ENCODE results near the gene C1S.

DNA sequence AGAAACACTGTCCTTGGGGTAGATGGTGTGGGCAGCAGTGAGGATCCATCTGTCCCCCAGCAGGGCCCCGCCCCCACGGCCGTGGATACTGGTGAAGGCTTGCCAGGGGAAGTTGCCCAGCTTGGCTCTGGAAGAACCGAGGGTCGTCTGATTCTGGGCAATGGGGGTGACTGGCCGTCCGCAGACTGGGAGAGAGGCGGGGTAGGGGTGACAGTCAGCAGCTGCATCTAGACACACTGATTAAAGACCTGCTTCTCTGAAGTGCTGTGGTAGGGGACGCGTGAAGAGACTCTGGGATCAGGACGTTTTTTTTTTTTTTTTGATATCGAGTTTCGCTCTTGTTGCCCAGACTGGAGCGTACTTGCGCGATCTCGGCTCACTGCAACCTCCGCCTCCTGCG is 36.5 kb downstream of the C1S start:
- no peak for TF ChIP-seq JUNB (IDR thresholded peaks at IDR 0.05; ENCODE audit: unreplicated experiment)
- TF ChIP-seq, protein P1, sequence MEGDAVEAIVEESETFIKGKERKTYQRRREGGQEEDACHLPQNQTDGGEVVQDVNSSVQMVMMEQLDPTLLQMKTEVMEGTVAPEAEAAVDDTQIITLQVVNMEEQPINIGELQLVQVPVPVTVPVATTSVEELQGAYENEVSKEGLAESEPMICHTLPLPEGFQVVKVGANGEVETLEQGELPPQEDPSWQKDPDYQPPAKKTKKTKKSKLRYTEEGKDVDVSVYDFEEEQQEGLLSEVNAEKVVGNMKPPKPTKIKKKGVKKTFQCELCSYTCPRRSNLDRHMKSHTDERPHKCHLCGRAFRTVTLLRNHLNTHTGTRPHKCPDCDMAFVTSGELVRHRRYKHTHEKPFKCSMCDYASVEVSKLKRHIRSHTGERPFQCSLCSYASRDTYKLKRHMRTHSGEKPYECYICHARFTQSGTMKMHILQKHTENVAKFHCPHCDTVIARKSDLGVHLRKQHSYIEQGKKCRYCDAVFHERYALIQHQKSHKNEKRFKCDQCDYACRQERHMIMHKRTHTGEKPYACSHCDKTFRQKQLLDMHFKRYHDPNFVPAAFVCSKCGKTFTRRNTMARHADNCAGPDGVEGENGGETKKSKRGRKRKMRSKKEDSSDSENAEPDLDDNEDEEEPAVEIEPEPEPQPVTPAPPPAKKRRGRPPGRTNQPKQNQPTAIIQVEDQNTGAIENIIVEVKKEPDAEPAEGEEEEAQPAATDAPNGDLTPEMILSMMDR (conservative IDR thresholded peaks at IDR 0.05; ENCODE audit: low read depth in 2 of 2), result no peak
- no peak for TF ChIP-seq REST (IDR thresholded peaks at IDR 0.05; ENCODE audit: unreplicated experiment)
- no peak for TF ChIP-seq POLR2AphosphoS5 (IDR thresholded peaks at IDR 0.05; ENCODE audit: low read depth)
